ENCODE results near the gene MSANTD4. TPM values are rescaled to one million over a fixed set of nuclear protein-coding genes. Genes with fewer than 3 reads are reported as not detected.
"Not testable (repeated sequence)": the region's sequence is repeated elsewhere in the genome, so short reads cannot be mapped to it uniquely, and the experiment has no call there.

Gene MSANTD4
- total RNA-seq, 4 donors from 2014 or later: 22.8 to 57.7 (median 31.6) TPM

GRCh38 chr11:106061249-106061784 is 39.3 kb upstream of the MSANTD4 start:
- intact Hi-C loops (cut with DNase I; ENCODE audit: low total_unique reads): no loop called here
- Histone ChIP-seq H3K9me3 (no peaks in the 10 kb centered on the region), H3K27me3 (no peaks in the 10 kb centered on the region), H3K4me1 (no peaks in the 10 kb centered on the region), H3K27ac (no peak overlapping the region), H3K4me3 (no peak overlapping the region), H3K36me3 (no peaks in the 10 kb centered on the region)
- no peak for DNase-seq
- TF ChIP-seq CTCF (IDR thresholded peaks at IDR 0.05) (no peak), POLR2A (IDR thresholded peaks at IDR 0.05) (no peak)

GRCh38 chr11:106059617-106060016 is 37.6 kb upstream of the MSANTD4 start:
- intact Hi-C loops (cut with DNase I; ENCODE audit: low total_unique reads): no loop called here
- no peaks in the 10 kb centered on the region for H3K27me3 ChIP-seq
- no peak for DNase-seq
- H3K9me3 ChIP-seq: no peaks in the 10 kb centered on the region
- no peaks in the 10 kb centered on the region for H3K4me1 ChIP-seq
- no peaks in the 10 kb centered on the region for H3K36me3 ChIP-seq
- no peak overlapping the region for H3K4me3 ChIP-seq
- TF ChIP-seq POLR2A (IDR thresholded peaks at IDR 0.05): no peak
- no peak overlapping the region for H3K27ac ChIP-seq

- H3K27me3 ChIP-seq; H3K4me1 ChIP-seq; H3K36me3 ChIP-seq; DNase-seq; intact Hi-C loops (cut with DNase I; ENCODE audit: low total_unique reads); H3K9me3 ChIP-seq; H3K27ac ChIP-seq; H3K4me3 ChIP-seq: not testable (repeated sequence)
Measured at GRCh38 chr11:106058377-106058776, 36.3 kb upstream of the MSANTD4 start.

- Histone ChIP-seq H3K4me3 (no peak overlapping the region), H3K4me1 (no peaks in the 10 kb centered on the region), H3K27ac (no peak overlapping the region), H3K27me3 (no peaks in the 10 kb centered on the region), H3K36me3 (no peaks in the 10 kb centered on the region), H3K9me3 (no peaks in the 10 kb centered on the region)
- intact Hi-C loops (cut with DNase I; ENCODE audit: low total_unique reads): no loop called here
- no peak for DNase-seq
- TF ChIP-seq POLR2A (IDR thresholded peaks at IDR 0.05) (no peak), CTCF (IDR thresholded peaks at IDR 0.05) (no peak)
Measured at GRCh38 chr11:106051103-106051502, 29.1 kb upstream of the MSANTD4 start.

- H3K4me1 ChIP-seq: no peaks in the 10 kb centered on the region
- no peak for TF ChIP-seq CTCF (IDR thresholded peaks at IDR 0.05)
- no peak for TF ChIP-seq POLR2A (IDR thresholded peaks at IDR 0.05)
- intact Hi-C loops (cut with DNase I; ENCODE audit: low total_unique reads): no loop called here
Measured at GRCh38 chr11:106049727-106050476, 27.9 kb upstream of the MSANTD4 start.

GRCh38 chr11:106047631-106048030 is 25.6 kb upstream of the MSANTD4 start:
- no peak overlapping the region for H3K27ac ChIP-seq
- intact Hi-C loops (cut with DNase I; ENCODE audit: low total_unique reads): no loop called here

More at GRCh38 chr11:106049727-106050476, 27.9 kb upstream of the MSANTD4 start:
- no peak overlapping the region for H3K27ac ChIP-seq
- H3K9me3 ChIP-seq: no peaks in the 10 kb centered on the region
- H3K36me3 ChIP-seq: no peaks in the 10 kb centered on the region
- H3K27me3 ChIP-seq: no peaks in the 10 kb centered on the region
- no peak for DNase-seq
- no peak overlapping the region for H3K4me3 ChIP-seq

More at GRCh38 chr11:106047631-106048030, 25.6 kb upstream of the MSANTD4 start:
- TF ChIP-seq POLR2A (IDR thresholded peaks at IDR 0.05) (no peak), CTCF (IDR thresholded peaks at IDR 0.05) (no peak)
- no peaks in the 10 kb centered on the region for H3K4me1 ChIP-seq
- no peaks in the 10 kb centered on the region for H3K36me3 ChIP-seq
- no peak overlapping the region for H3K4me3 ChIP-seq
- no peaks in the 10 kb centered on the region for H3K27me3 ChIP-seq
- H3K9me3 ChIP-seq: no peaks in the 10 kb centered on the region
- DNase-seq: no peak
